Fibroblast of lung (primary cell): ENCODE measurements around the gene PMEPA1.

ENCODE experiments used
- CTCF ChIP-seq, 2 donors: IDR thresholded peaks in 1 of 2; conservative IDR thresholded peaks in 1 of 2; 1 replicate in 1 of 2; 2 replicates in 1 of 2; pipeline ENCODE4 v1.5.1; 2011 to 2012; ENCODE audit warnings: low read length in 2 of 2, control low read depth in 1 of 2, inconsistent platforms in 1 of 2, low read depth in 1 of 2, mild to moderate bottlenecking in 1 of 2
- EZH2 ChIP-seq: IDR thresholded peaks from 2 replicates; pipeline ENCODE4 v1.5.1; 2012; ENCODE audit warnings: low read length, control low read depth, mild to moderate bottlenecking; ENCODE audit errors: missing control alignments

GRCh38 chr20:57705127-57705899 lies 4.5 kb downstream of the PMEPA1 start:
- TF ChIP-seq CTCF (conservative IDR thresholded peaks at IDR 0.05 in 1 of 2, IDR thresholded peaks at IDR 0.05 in 1 of 2; ENCODE audit: low read depth in 1 of 2, low read length in 2 of 2) (no peak), EZH2 (no peak)
